GM11168 (cell line): ENCODE data around the gene REL.
"Not testable (repeated sequence)": the region's sequence is repeated elsewhere in the genome, so short reads cannot be mapped to it uniquely, and the experiment has no call there.

Experiments
- in situ Hi-C: fragments of 300-500 bp; cut with MboI; formaldehyde crosslinking; loops from one replicate; pipeline ENCODE4 v1.12.0; 2022; ENCODE audit warnings: low sequenced_read_pairs; ENCODE audit not compliant: unreplicated experiment

Gene REL

GRCh38 chr2:60867007-60867406 lies 14.4 kb upstream of the REL start:
- in situ Hi-C loops: no loop called here

DNA sequence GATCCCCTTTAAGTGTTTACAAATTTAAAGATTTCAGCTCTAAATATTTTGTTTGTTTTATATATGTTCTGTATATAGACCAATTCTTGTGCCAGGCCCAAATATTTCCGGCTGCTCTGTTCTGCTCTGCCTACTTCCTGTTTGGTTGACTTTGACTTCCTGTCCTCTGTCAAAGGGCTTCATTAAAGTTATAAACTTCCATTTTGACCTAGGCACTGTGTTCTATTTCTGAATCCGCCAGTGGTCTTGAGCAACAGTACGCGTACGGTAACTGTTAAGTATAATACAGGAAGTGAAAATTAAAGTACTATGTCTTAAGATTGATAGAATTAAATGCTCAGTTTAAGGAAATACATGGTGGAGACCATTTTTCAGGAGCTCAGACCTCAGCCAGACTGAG lies 13.5 kb upstream of the REL start:
- in situ Hi-C loops: no loop called here

DNA sequence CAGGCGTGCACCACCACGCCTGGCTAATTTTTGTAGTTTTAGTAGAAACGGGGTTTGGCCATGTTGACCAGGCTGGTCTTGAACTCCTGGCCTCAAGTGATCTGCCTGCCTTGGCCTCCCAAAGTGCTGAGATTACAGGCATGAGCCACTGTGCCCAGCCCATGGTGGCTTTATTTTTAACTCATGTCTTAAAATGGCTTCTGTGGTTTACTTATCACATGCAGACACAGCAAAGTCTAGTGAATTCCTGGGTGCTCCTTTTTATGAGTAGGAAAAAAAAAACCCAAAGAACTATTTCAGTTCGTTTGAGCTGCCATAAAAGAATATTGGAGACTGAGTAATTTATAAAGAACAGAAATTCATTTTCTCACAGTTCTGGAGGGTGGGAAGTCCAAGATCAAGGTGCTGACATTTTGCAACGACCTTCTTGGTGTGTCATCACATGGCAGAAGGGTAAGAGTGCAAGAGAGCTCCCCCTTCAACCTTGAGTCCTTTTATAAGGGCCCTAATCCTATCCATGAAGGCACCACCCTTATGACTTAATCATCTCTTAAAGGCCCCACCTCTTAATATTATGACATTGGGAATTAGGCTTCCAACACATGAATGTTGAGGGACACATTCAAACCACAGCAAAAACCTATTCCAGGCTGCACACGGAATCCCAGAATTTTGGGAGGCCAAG lies 12.6 kb upstream of the REL start:
- in situ Hi-C loops: no loop called here

DNA sequence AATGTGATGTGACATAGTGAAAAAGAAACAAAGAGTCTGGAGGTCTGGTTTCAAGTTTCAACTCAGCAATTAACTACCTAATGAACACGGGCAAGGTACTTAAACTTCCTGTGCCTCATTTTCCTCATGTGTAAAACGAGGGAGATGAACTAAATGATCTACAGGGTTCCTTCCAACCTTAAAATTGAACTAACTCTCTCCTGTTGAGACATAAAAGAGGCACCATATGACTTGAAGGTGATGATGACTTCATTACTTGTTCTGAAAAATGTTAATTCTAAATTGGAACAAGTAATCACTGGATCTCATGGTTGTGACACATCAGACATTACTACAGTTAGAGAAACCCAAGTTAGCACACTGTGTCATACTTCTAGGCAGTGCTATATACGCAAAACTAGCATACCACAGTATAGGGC lies 8.9 kb upstream of the REL start:
- in situ Hi-C loops: no loop called here

DNA sequence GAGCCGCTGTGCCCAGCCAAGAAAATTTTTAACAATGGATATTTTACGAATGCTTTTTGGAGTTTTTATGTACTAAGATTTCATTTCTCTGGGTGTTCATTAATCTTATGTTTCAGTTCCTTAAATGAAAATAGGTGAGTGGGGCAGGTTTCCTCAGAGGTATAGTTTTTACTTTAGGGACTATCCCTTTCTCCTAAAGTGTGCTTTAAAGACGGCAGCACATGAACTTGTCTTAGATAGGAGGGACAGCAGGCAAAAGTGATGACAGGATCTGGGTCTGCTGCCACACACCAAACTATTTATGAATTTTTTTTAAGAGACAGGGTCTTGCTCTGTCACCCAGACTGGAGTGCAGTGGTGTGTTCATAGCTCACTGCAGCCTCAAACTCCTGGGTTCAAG lies 8.0 kb upstream of the REL start:
- in situ Hi-C loops: no loop called here

GRCh38 chr2:60875520-60875919 lies 5.9 kb upstream of the REL start:
- in situ Hi-C loops: no loop called here

DNA sequence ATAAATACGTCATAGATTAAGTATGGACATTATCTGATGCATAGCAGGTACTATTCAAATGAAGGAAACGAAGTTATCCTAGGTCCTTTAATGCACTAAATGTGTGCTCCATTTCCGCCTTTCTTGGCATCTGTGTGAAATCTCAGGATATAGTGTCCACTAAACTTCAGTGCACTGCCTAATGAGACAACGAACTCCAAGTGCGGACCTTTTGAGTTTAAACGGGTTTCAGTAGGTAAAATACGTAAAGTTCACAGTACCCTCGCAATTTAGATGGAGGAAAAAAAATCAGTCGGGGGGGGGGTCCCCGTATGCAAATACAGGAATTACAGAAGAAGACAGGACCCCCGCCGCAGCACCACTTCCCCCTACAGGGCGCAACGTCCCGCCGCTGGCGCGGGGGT lies 729 bp upstream of the REL start:
- in situ Hi-C loops: no loop called here

- in situ Hi-C loops: no loop called here
Observed at GRCh38 chr2:60882971-60883753, 1.8 kb downstream of the REL start.

GRCh38 chr2:60883896-60884295 lies 2.5 kb downstream of the REL start:
- in situ Hi-C loops: no loop called here

GRCh38 chr2:60884800-60885199 lies 3.4 kb downstream of the REL start:
- in situ Hi-C loops: no loop called here

DNA sequence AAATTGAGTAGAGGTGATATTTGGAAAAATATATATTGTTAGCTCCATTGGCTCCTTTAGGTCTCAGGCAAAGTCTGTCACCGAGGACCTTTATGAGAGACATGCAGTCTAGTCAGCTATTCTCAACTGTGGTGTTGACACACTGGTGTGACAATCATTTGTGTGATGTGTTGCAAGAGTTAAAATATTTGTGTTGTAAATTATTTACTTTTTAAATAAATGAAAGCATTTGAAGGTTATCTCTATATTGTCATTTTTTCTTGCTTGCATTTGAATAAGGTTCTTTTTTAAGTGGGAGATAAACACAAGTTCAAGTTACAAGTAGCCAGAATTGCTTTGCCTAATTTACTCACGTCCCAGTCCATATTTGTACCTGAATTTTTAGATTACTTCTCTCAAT lies 4.3 kb downstream of the REL start:
- in situ Hi-C loops: no loop called here

- in situ Hi-C loops: no loop called here
Observed at GRCh38 chr2:60886991-60887390, 5.6 kb downstream of the REL start.

GRCh38 chr2:60888853-60889252 lies 7.5 kb downstream of the REL start:
- in situ Hi-C loops: no loop called here

DNA sequence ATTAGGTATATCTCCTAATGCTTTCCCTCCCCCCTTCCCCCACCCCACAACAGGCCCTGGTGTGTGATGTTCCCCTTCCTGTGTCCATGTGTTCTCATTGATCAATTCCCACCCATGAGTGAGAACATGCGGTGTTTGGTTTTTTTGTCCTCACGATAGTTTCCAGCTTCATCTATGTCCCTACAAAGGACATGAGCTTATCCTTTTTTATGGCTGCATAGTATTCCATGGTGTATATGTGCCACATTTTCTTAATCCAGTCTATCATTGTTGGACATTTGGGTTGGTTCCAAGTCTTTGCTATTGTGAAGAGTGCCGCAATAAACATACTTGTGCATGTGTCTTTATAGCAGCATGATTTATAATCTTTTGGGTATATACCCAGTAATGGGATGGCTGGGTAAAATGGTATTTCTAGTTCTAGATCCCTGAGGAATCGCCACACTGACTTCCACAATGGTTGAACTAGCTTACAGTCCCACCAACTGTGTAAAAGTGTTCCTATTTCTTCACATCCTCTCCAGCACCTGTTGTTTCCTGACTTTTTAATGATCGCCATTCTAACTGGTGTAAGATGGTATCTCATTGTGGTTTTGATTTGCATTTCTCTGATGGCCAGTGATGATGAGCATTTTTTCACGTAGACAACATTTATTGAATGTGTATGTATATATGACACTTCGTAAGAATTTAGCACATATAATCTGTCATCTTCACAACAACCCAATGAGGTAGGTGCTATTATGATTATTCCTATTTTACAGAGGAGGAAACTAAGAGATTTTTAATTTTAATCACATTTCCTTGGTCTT lies 8.4 kb downstream of the REL start:
- in situ Hi-C loops: not testable (repeated sequence)

GRCh38 chr2:60890393-60890707 lies 9.0 kb downstream of the REL start:
- in situ Hi-C loops: no loop called here

GRCh38 chr2:60891180-60891579 lies 9.8 kb downstream of the REL start:
- in situ Hi-C loops: no loop called here

DNA sequence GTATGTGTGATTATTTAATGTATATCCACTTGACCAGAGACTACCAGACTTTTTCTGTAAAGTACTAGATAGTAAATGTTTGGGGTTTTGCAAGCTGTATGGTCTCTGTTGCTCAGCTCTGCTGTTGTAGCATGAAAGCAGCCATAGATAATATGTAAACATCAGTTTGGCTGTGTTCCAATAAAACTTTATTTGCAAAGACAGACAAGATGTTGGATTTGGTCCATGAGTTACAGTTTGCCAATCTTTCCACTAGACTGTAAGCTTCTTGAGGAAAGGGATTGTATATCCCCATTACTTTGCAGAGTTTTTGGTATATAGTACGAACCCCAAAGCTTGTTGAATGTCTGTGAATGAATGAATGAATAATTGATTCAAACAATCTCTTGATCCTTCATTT lies 17.2 kb downstream of the REL start:
- in situ Hi-C loops: no loop called here

- in situ Hi-C loops: no loop called here
Observed at GRCh38 chr2:60899230-60899891, 18.0 kb downstream of the REL start.

DNA sequence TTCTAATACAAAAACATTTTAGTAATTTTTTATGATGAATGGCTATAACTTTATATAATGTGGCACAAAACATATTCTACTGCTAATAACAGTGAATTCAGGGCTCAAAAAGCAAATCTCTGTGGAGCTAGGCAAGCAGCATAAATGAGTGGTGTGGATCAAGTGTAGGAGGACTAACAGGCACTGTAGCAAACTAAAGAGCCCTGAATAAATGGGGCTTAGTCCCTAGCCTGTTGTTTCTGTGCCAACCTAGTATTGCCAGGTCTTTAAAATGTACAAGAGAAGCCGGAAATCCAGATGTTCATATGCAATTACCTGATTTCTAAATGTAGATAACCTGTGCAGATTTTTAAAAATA lies 18.5 kb downstream of the REL start:
- in situ Hi-C loops: loop anchor here (10.0 kb wide), 1 partner anchor 85 kb away; no protein-coding TSS in a partner anchor

DNA sequence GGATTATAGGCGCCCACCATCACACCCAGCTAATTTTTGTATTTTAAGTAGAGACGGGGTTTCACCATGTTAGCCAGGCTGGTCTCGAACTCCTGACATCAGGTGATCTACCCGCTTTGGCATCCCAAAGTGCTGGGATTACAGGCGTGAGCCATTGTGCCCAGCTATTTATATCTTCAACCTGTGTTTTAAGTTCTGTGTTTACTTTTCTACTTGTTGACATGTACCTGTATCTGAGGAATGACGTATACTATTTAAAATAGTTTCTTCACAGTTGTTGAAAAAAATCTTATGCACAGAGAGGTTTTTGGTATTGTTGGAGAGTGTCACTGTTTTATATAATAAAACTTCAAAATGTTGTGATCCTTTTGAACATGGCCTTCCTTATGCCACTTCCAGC lies 19.9 kb downstream of the REL start:
- in situ Hi-C loops: loop anchor here (10.0 kb wide), 1 partner anchor 86 kb away; no protein-coding TSS in a partner anchor

DNA sequence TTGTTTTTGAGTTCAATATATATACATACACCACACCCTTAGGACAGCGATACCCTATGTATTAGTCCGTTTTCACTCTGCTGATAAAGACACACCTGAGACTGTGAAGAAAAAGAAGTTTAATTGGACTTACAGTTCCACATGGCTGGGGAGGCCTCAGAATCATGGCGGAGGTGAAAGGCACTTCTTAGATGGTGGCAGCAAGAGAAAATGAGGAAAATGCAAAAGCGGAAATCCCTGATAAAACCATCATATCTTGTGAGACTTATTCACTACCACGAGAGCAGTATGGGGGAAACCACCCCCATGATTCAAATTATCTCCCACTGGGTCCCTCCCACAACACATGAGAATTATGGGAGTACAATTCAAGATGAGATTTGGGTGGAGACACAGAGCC lies 24.5 kb downstream of the REL start:
- in situ Hi-C loops: loop anchor here (10.0 kb wide), 1 partner anchor 91 kb away; no protein-coding TSS in a partner anchor
